Epithelial cell of proximal tubule (primary cell): Measurements from ENCODE around the gene WDR5. TPM values are rescaled to one million over a fixed set of nuclear protein-coding genes. Genes with fewer than 3 reads are reported as not detected.

Source experiments
- DNase-seq: peaks from one replicate; pipeline ENCODE4 v3.0.0-alpha.2; 2011; ENCODE audit warnings: low read depth
- H3K4me3 ChIP-seq: 2 replicates; pipeline ENCODE4 v1.5.1; 2011; ENCODE audit warnings: low read depth, mild to moderate bottlenecking, low read length
- total RNA-seq: library from RNA; depleted of rRNA; stranded (reverse); fragments of >200 nt; gene quantifications from 2 replicates; pipeline ENCODE4 v1.2.3, GENCODE V29; 2015
- TF ChIP-seq, protein P1 (sequence below): conservative IDR thresholded peaks from 2 replicates; pipeline ENCODE4 v1.5.1; 2012; ENCODE audit warnings: low read depth, mild to moderate bottlenecking, low read length

WDR5 gene
- total RNA-seq, 1 donor from 2014 or later = 29.1 TPM

DNA sequence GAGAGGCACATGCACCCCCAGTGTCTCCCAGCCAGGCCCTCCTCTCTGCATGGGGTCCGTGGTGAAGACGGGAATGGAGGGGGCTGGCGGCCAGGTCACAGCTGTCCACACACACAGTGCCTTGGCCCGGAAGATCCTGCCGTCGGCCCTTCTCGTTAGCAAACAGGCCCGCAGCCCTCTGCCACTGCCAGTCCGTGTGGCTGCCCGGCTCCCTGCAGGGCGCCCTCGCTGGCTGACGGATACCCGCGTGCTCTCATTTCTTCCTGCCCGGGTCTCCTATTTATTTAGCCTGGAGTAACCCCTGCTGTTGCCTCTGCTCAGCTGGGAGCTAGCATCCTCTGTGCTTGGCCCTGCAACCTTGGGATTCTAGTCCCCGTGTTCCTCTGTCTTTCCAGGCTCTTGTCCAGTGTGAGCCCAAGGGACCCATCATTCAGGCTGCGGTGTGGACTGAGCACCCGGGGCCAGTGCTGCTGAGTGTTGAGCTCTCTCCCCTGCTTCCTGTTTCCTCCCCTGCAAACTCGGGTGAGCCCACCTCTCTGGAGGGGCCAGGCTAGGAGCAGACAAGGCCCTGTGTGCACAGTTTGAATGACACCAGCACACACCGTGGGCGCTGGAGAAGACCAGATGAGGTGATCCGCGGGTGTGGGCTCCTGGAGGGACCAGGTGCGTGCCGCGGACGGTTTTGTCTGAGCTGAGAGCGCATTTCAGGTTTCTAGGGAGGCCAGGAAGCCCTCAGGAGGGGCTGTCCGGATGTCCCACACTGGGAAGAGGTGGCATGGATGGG, 43.1 kb downstream of the WDR5 start:
- TF ChIP-seq, protein P1, sequence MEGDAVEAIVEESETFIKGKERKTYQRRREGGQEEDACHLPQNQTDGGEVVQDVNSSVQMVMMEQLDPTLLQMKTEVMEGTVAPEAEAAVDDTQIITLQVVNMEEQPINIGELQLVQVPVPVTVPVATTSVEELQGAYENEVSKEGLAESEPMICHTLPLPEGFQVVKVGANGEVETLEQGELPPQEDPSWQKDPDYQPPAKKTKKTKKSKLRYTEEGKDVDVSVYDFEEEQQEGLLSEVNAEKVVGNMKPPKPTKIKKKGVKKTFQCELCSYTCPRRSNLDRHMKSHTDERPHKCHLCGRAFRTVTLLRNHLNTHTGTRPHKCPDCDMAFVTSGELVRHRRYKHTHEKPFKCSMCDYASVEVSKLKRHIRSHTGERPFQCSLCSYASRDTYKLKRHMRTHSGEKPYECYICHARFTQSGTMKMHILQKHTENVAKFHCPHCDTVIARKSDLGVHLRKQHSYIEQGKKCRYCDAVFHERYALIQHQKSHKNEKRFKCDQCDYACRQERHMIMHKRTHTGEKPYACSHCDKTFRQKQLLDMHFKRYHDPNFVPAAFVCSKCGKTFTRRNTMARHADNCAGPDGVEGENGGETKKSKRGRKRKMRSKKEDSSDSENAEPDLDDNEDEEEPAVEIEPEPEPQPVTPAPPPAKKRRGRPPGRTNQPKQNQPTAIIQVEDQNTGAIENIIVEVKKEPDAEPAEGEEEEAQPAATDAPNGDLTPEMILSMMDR = no peak
- H3K4me3 ChIP-seq = no peak overlapping the region
- no peak for DNase-seq

DNA sequence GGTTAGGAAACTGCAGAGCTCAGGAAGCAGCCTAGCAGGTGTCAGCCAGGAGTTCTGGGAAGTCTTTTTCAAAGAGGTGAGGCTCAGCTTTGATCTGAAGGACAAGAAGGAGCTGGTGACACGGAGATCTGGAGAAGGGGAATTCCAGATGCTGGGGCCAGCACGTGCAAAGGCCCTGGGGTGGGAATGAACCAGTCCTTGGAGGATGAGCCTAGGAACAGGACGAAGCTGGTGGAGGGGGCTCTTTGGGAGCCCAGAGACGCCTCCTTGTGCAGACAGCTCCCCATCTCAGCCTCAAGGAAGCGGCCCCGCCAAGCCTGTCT, 43.7 kb downstream of the WDR5 start:
- no peak overlapping the region for H3K4me3 ChIP-seq
- no peak for DNase-seq
- TF ChIP-seq, protein P1 = no peak

DNA sequence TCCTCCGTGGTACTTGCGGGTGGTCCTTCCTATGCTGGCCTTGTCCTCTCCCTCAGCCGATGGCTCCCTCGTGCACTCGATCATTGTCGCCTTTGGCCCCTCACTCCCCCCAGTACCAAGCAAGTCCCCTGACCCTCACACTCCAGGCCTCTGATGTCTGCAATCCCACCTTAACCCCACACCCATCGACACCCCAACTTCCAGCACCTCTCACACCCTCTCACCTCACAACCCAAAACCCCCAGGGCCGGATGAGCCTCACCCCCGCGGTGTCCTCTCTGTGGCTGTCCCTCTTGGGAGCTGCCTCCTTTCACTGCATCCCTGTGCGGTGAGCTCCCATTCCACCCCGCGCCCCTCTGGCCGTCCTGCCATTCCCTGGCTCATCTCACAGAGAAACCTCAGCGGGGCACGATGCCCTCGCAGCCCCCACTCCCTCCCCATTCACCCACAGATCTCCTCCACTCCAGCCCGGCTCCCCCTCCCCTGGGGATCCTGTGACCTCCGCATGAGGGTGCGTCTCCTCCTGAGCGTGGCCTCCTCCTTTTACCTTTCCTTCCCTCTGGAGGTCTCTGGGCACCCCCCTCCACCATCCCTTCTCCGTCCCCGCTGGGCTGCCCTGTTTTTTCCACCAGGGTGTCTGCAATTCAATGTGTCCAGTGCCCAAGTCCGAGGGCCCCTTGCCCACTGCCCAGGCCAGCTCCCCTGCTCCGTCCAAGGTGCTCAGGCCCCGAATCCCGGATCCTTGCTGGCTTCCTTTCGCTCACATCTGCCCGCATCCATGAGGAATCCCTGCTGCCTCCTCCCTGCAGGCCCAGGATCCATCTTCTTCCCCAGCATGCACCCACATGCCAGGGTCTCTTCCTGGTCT, 44.3 kb downstream of the WDR5 start:
- TF ChIP-seq, protein P1 = no peak
- H3K4me3 ChIP-seq = no peak overlapping the region
- DNase-seq = no peak

DNA sequence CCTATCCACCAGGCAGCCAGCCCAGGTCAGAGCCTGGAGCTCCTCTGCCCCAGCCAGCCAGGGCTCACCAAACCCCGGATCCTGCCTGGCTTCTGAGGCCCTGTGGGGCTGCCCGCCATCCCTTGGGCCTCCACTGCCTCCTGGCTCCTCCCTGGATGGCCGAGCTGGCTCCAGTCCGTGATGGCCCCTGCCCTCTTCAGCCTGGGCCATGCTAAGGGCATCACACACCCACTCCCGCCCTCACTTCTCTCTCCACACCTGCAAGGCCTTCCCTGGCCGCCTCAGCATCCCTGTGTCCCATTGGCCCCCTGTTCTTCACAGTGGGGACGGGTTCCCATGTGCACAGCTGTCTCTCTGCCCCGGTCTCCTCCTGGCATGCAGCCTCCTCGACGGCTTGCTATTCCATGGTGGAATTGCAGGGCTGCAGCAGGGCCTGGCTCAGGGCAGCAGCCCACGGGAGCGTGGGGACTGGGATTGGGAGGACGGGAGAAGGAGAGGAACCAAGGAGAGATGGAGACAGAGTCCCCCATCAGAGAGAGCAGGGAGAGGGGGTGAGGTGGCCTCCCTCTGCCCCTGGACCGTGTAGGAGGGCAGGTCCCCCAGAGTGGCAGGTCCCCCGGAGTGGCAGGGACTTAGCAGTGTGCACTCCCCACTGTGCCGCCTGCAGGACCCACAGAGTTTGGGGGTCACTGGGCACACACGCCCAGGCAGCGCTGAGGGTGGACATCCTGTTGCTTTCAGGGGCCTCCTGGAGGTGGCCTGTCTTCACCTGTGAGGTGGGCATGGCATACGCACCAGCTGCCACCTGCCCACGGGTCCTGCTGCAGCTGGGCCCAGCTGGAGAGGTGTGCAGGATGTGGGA, 45.1 kb downstream of the WDR5 start:
- TF ChIP-seq, protein P1 = no peak
- DNase-seq = no peak
- H3K4me3 ChIP-seq = no peak overlapping the region

DNA sequence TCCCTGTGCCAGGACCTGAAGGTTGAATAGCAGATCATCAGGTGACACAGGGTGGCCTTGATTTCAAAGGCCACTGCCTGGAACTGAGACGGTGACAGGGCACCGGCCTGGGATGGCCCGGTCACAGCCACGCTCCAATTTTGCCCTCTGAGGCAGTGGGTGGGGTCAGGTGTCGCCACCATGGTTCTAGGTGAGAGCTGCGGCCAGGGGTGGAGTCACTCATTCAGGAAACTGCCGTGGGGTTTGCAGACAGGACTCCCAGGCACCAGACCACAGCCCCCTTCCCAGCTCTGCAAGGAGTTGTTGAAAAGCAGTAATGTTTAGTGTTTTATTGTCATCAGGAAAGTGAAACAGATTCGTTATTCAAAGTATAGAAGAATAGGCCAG, 45.8 kb downstream of the WDR5 start:
- TF ChIP-seq, protein P1 = no peak
- no peak for DNase-seq
- H3K4me3 ChIP-seq = no peak overlapping the region

DNA sequence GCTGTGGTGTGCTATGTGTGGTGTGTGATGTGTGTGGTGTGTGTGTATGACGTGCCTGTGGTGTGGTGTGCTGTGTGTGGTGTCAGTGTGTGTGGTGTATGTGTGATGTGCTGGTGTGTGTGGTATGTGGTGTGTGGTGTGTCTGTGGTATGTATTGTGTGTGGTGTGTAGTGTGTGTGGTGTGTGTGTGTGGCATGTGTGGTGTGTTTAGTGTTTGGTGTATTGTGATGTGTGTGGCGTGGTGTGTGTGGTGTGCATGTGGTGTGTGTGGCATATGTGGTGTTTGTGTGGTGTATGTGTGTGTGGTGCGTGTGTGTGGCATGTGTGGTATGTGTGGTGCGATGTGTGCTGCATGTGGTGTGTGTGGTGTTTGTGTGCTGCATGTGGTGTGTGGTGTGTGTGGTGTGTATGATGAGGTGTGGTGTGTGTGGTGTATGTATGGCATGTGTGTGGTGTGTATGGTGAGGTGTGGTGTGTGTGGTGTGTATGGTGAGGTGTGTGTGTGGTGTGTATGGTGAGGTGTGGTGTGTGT, 46.7 kb downstream of the WDR5 start:
- no peak for DNase-seq
- H3K4me3 ChIP-seq = no peak overlapping the region
- TF ChIP-seq, protein P1 = no peak
